B cell (primary cell): ENCODE results near the gene AMZ2.
"Not testable (repeated sequence)": the region's sequence is repeated elsewhere in the genome, so short reads cannot be mapped to it uniquely, and the experiment has no call there.

Experiments used
- EZH2 ChIP-seq: IDR thresholded peaks from 2 replicates; pipeline ENCODE4 v1.6.1; 2012; ENCODE audit warnings: borderline replicate concordance, low read depth, mild to moderate bottlenecking, moderate library complexity, low read length; ENCODE audit not compliant: insufficient read depth, poor library complexity, severe bottlenecking
- TF ChIP-seq, protein P1 (sequence below): fragments of 200-600 bp; IDR thresholded peaks from one replicate; pipeline ENCODE4 v1.8.0; 2022; ENCODE audit warnings: antibody characterized with exemption, mild to moderate bottlenecking

DNA sequence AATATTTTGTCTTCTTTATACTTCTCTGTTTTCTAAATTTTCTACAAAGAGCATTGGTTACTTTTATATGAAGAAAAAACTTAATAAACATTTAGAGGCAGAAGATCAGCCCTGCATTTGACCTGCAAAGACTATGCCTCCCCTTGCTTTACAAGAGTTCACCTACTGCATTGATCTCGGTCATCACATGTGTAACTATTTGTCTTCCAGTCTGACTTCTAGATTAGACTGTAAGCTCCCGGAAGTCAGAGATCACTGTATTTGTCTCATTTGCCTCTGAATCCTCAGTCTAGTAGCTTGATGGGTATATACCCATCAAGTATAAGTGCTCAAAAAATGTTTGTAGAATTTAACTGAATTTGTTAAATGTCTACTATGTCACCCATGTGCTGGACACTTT lies 27.7 kb upstream of the AMZ2 start:
- TF ChIP-seq, protein P1, sequence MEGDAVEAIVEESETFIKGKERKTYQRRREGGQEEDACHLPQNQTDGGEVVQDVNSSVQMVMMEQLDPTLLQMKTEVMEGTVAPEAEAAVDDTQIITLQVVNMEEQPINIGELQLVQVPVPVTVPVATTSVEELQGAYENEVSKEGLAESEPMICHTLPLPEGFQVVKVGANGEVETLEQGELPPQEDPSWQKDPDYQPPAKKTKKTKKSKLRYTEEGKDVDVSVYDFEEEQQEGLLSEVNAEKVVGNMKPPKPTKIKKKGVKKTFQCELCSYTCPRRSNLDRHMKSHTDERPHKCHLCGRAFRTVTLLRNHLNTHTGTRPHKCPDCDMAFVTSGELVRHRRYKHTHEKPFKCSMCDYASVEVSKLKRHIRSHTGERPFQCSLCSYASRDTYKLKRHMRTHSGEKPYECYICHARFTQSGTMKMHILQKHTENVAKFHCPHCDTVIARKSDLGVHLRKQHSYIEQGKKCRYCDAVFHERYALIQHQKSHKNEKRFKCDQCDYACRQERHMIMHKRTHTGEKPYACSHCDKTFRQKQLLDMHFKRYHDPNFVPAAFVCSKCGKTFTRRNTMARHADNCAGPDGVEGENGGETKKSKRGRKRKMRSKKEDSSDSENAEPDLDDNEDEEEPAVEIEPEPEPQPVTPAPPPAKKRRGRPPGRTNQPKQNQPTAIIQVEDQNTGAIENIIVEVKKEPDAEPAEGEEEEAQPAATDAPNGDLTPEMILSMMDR: not testable (repeated sequence)
- TF ChIP-seq EZH2: not testable (repeated sequence)
